Caco-2 (cell line): ENCODE data around the gene DAPL1. TPM values are rescaled to one million over a fixed set of nuclear protein-coding genes. Genes with fewer than 3 reads are reported as not detected.

Experiments
- BruUV-seq: library from RNA; stranded (reverse); fragments of 400-500 nt; replicated peaks from 2 replicates; lab custom pipeline; 2021; lab: Mats Ljungman, UMichigan
- CTCF ChIA-PET: fragments of 300-600 bp; sonication (Branson Sonifier 250); formaldehyde crosslinking; loops from one replicate; lab custom pipeline; 2022; ENCODE audit warnings: antibody characterized with exemption; lab: Charles Lee
- POLR2A ChIA-PET: fragments of 300-600 bp; sonication (Branson Sonifier 250); formaldehyde crosslinking; loops from one replicate; lab custom pipeline; 2022; ENCODE audit warnings: antibody characterized with exemption; lab: Charles Lee
- DNase-seq, 2 experiments: peaks; one replicate each; pipeline versions ENCODE4 v3.0.0 to v3.0.0-alpha.2; 2020 to 2022
- H3K27me3 ChIP-seq: replicated peaks from 2 replicates; pipeline ENCODE4 v1.6.0; 2011; ENCODE audit warnings: low read length; ENCODE audit not compliant: control insufficient read depth, insufficient read depth
- H3K36me3 ChIP-seq: 2 replicates; pipeline ENCODE4 v1.5.1; 2011; ENCODE audit warnings: low read length; ENCODE audit not compliant: control insufficient read depth, insufficient read depth
- H3K4me1 ChIP-seq: fragments of 250-450 bp; sonication (Bioruptor Pico); 2 replicates; pipeline ENCODE4 v1.5.1; 2020; ENCODE audit warnings: mild to moderate bottlenecking
- H3K4me3 ChIP-seq: 2 replicates; pipeline ENCODE4 v1.5.1; 2011; ENCODE audit warnings: low read depth, mild to moderate bottlenecking, control low read depth, low read length
- H3K9me3 ChIP-seq: fragments of 250-450 bp; sonication (Bioruptor Pico); 2 replicates; pipeline ENCODE4 v1.5.1; 2020; ENCODE audit warnings: mild to moderate bottlenecking, moderate library complexity
- H3K27ac Mint-ChIP-seq: one replicate; pipeline ENCODE4 v1.8.0; 2022; ENCODE audit warnings: mixed read lengths; ENCODE audit not compliant: unreplicated experiment
- H3K27me3 Mint-ChIP-seq: one replicate; pipeline ENCODE4 v1.8.0; 2022; ENCODE audit warnings: mixed read lengths; ENCODE audit not compliant: insufficient read depth, unreplicated experiment
- H3K36me3 Mint-ChIP-seq: one replicate; pipeline ENCODE4 v1.8.0; 2022; ENCODE audit warnings: mild to moderate bottlenecking, mixed read lengths; ENCODE audit not compliant: insufficient read depth, unreplicated experiment
- H3K4me1 Mint-ChIP-seq: one replicate; pipeline ENCODE4 v1.8.0; 2022; ENCODE audit warnings: low read depth, mixed read lengths; ENCODE audit not compliant: unreplicated experiment
- H3K4me3 Mint-ChIP-seq: one replicate; pipeline ENCODE4 v1.8.0; 2022; ENCODE audit warnings: mild to moderate bottlenecking, moderate library complexity, mixed read lengths; ENCODE audit not compliant: unreplicated experiment
- H3K9me3 Mint-ChIP-seq: one replicate; pipeline ENCODE4 v1.8.0; 2022; ENCODE audit warnings: mixed read lengths; ENCODE audit not compliant: unreplicated experiment
- CTCF ChIP-seq, 2 experiments: fragments of 200-600 bp in 1 of 2; IDR thresholded peaks; 1 replicate in 1 of 2; 2 replicates in 1 of 2; pipeline versions ENCODE4 v1.5.1 to v1.8.0; 2011 to 2022; ENCODE audit warnings: antibody characterized with exemption in 1 of 2, control low read depth in 1 of 2, inconsistent platforms in 1 of 2, low read depth in 1 of 2, low read length in 1 of 2, mild to moderate bottlenecking in 1 of 2, moderate library complexity in 1 of 2; ENCODE audit not compliant: insufficient read depth in 1 of 2, severe bottlenecking in 1 of 2, unreplicated experiment in 1 of 2
- intact Hi-C: fragments of 100-400 bp; cut with micrococcal nuclease; formaldehyde crosslinking; loops from one replicate; pipeline ENCODE4 v1.10.0; 2022; ENCODE audit not compliant: unreplicated experiment
- total RNA-seq: library from RNA; stranded (reverse); gene quantifications from 2 replicates; pipeline ENCODE4 v1.2.3, GENCODE V29; 2022

DAPL1 gene
- total RNA-seq, 1 experiment from 2014 or later: not detected

GRCh38 chr2:158830201-158830600 lies 35.1 kb downstream of the DAPL1 start:
- no TSS peak for BruUV-seq
- no peaks in the 10 kb centered on the region for H3K36me3 ChIP-seq
- peaks cover 22% of the 10 kb centered on the region for H3K4me1 Mint-ChIP-seq
- no peaks in the 10 kb centered on the region for H3K27me3 ChIP-seq
- no peak overlapping the region for H3K4me3 ChIP-seq
- TF ChIP-seq CTCF (IDR thresholded peaks at IDR 0.05; ENCODE audit: insufficient read depth in 1 of 2, low read depth in 1 of 2, low read length in 1 of 2, severe bottlenecking in 1 of 2, unreplicated experiment in 1 of 2): no peak
- peaks cover 21% of the 10 kb centered on the region for H3K4me1 ChIP-seq
- ChIA-PET POLR2A (no interaction called here), CTCF (no interaction called here)
- DNase-seq: peak; percentile 46 to 53
- H3K9me3 ChIP-seq: no peaks in the 10 kb centered on the region
- intact Hi-C loops: no loop called here
- no peak overlapping the region for H3K4me3 Mint-ChIP-seq
- no peaks in the 10 kb centered on the region for H3K36me3 Mint-ChIP-seq
- no peaks in the 10 kb centered on the region for H3K27me3 Mint-ChIP-seq
- H3K9me3 Mint-ChIP-seq: no peaks in the 10 kb centered on the region
- peak overlapping the region; percentile 58 for H3K27ac Mint-ChIP-seq

- no peaks in the 10 kb centered on the region for H3K36me3 ChIP-seq
- intact Hi-C loops: no loop called here
- no TSS peak for BruUV-seq
- H3K9me3 ChIP-seq: no peaks in the 10 kb centered on the region
- POLR2A ChIA-PET: interaction anchor here (0.6 kb wide), 1 partner anchor 147 kb away, joined by 3 read pairs; no protein-coding TSS in a partner anchor
- DNase-seq: no peak
- Mint-ChIP-seq H3K4me1 (peaks cover 4% of the 10 kb centered on the region), H3K27me3 (no peaks in the 10 kb centered on the region), H3K4me3 (no peak overlapping the region), H3K9me3 (no peaks in the 10 kb centered on the region), H3K27ac (no peak overlapping the region), H3K36me3 (no peaks in the 10 kb centered on the region)
- no peaks in the 10 kb centered on the region for H3K27me3 ChIP-seq
- H3K4me3 ChIP-seq: no peak overlapping the region
- CTCF ChIA-PET: no interaction called here
- peaks cover 5% of the 10 kb centered on the region for H3K4me1 ChIP-seq
- TF ChIP-seq CTCF (IDR thresholded peaks at IDR 0.05; ENCODE audit: insufficient read depth in 1 of 2, low read depth in 1 of 2, low read length in 1 of 2, severe bottlenecking in 1 of 2, unreplicated experiment in 1 of 2): no peak
Observed at GRCh38 chr2:158835431-158835830, 40.3 kb downstream of the DAPL1 start.

- DNase-seq: no peak
- Mint-ChIP-seq H3K36me3 (no peaks in the 10 kb centered on the region), H3K4me3 (no peak overlapping the region), H3K27ac (no peak overlapping the region), H3K4me1 (peaks cover 6% of the 10 kb centered on the region), H3K27me3 (no peaks in the 10 kb centered on the region), H3K9me3 (no peaks in the 10 kb centered on the region)
- POLR2A ChIA-PET: no interaction called here
- Histone ChIP-seq H3K4me1 (no peaks in the 10 kb centered on the region), H3K27me3 (no peaks in the 10 kb centered on the region), H3K36me3 (no peaks in the 10 kb centered on the region), H3K4me3 (no peak overlapping the region), H3K9me3 (no peaks in the 10 kb centered on the region)
- BruUV-seq: no TSS peak
- CTCF ChIA-PET: no interaction called here
- intact Hi-C loops: no loop called here
- no peak for TF ChIP-seq CTCF (IDR thresholded peaks at IDR 0.05; ENCODE audit: insufficient read depth in 1 of 2, low read depth in 1 of 2, low read length in 1 of 2, severe bottlenecking in 1 of 2, unreplicated experiment in 1 of 2)
Observed at GRCh38 chr2:158837645-158838044, 42.5 kb downstream of the DAPL1 start.
